Transverse colon (tissue), 4 donors: ENCODE results near the gene PAF1.
A peak's percentile ranks its signal among the peaks of the same experiment; 100 is the strongest.

Experiments
- CTCF ChIP-seq, 5 experiments: fragments of 200-600 bp in 3 of 5; fragments of 450-650 bp in 2 of 5; sonication (generic) in 3 of 5; IDR thresholded peaks; 1 replicate in 2 of 5; 2 replicates in 3 of 5; pipeline ENCODE4 v1.5.1; 2016 to 2017; ENCODE audit warnings: antibody characterized with exemption in 5 of 5, inconsistent platforms in 3 of 5, mild to moderate bottlenecking in 2 of 5, moderate library complexity in 1 of 5
- POLR2A ChIP-seq: fragments of 450-650 bp; IDR thresholded peaks from one replicate; pipeline ENCODE4 v1.6.1; 2016; ENCODE audit warnings: antibody characterized with exemption, mild to moderate bottlenecking, moderate library complexity
- POLR2AphosphoS5 ChIP-seq, 3 donors: sonication (generic); formaldehyde crosslinking; IDR thresholded peaks; one replicate each; pipeline ENCODE4 v1.6.1; 2016; ENCODE audit warnings: antibody characterized with exemption in 3 of 3

GRCh38 chr19:39406656-39407409 lies 15.9 kb upstream of the PAF1 start, which contains the start of gene ZFP36:
- TF ChIP-seq POLR2A (peak; percentile 100), CTCF (IDR thresholded peaks at IDR 0.05) (peak in 2 of 5 experiments; percentile 3 to 12), POLR2AphosphoS5 (IDR thresholded peaks at IDR 0.05) (peak; percentile 100)
